ENCODE measurements around the gene CPT1B. TPM values are rescaled to one million over a fixed set of nuclear protein-coding genes. Genes with fewer than 3 reads are reported as not detected.

CPT1B gene
- total RNA-seq, 1 donor from 2014 or later: 32.7 TPM

GRCh38 chr22:50573491-50574382, 4.5 kb downstream of the CPT1B start:
- no peaks in the 10 kb centered on the region for H3K9me3 Mint-ChIP-seq (ENCODE audit: unreplicated experiment)
- TF ChIP-seq CTCF (IDR thresholded peaks at IDR 0.05; ENCODE audit: insufficient read depth, low read depth, low read length) (no peak), EZH2 (IDR thresholded peaks at IDR 0.05; ENCODE audit: insufficient read depth, low read length) (no peak)
- FAIRE-seq (no peak), DNase-seq (ENCODE audit: low read depth) (no peak)
- no peaks in the 10 kb centered on the region for H3K36me3 ChIP-seq (ENCODE audit: insufficient read depth, low read length)
- H3K4me3 Mint-ChIP-seq (ENCODE audit: unreplicated experiment): no peak overlapping the region
- peaks cover 24% of the 10 kb centered on the region for H3K36me3 Mint-ChIP-seq (ENCODE audit: low read depth, unreplicated experiment)
- peaks cover 8% of the 10 kb centered on the region for H3K27me3 ChIP-seq (ENCODE audit: insufficient read depth, low read length)
- H3K9ac ChIP-seq (ENCODE audit: low read length): no peak overlapping the region
- peaks cover 3% of the 10 kb centered on the region for H3K4me1 ChIP-seq (ENCODE audit: insufficient read depth, low read length)
- no peaks in the 10 kb centered on the region for H3K27me3 Mint-ChIP-seq (ENCODE audit: low read depth, unreplicated experiment)
- H3K4me1 Mint-ChIP-seq (ENCODE audit: low read depth, unreplicated experiment): peaks cover under 1% of the 10 kb centered on the region
- H2AFZ ChIP-seq (ENCODE audit: low read depth, low read length): no peak overlapping the region
- no peaks in the 10 kb centered on the region for H3K9me3 ChIP-seq (ENCODE audit: insufficient read depth, low read depth, low read length)
- H3K4me3 ChIP-seq (ENCODE audit: insufficient read depth, low read depth, low read length): no peak overlapping the region
- no peaks in the 10 kb centered on the region for H4K20me1 ChIP-seq (ENCODE audit: insufficient read depth, low read length)
- no peak overlapping the region for H3K27ac Mint-ChIP-seq (ENCODE audit: unreplicated experiment)
- no peak overlapping the region for H3K27ac ChIP-seq (ENCODE audit: low read depth, low read length)
- no peaks in the 10 kb centered on the region for H3K79me2 ChIP-seq (ENCODE audit: insufficient read depth, low read length)
- no peak overlapping the region for H3K4me2 ChIP-seq (ENCODE audit: low read length)

- H3K27ac Mint-ChIP-seq (ENCODE audit: unreplicated experiment): no peak overlapping the region
- DNase-seq (ENCODE audit: low read depth) (no peak), FAIRE-seq (no peak)
- peaks cover 3% of the 10 kb centered on the region for H3K4me1 ChIP-seq (ENCODE audit: insufficient read depth, low read length)
- H3K79me2 ChIP-seq (ENCODE audit: insufficient read depth, low read length): no peaks in the 10 kb centered on the region
- no peaks in the 10 kb centered on the region for H4K20me1 ChIP-seq (ENCODE audit: insufficient read depth, low read length)
- no peaks in the 10 kb centered on the region for H3K4me1 Mint-ChIP-seq (ENCODE audit: low read depth, unreplicated experiment)
- no peaks in the 10 kb centered on the region for H3K27me3 Mint-ChIP-seq (ENCODE audit: low read depth, unreplicated experiment)
- no peaks in the 10 kb centered on the region for H3K9me3 ChIP-seq (ENCODE audit: insufficient read depth, low read depth, low read length)
- H3K4me2 ChIP-seq (ENCODE audit: low read length): no peak overlapping the region
- H3K9ac ChIP-seq (ENCODE audit: low read length): no peak overlapping the region
- H3K4me3 Mint-ChIP-seq (ENCODE audit: unreplicated experiment): no peak overlapping the region
- H3K4me3 ChIP-seq (ENCODE audit: insufficient read depth, low read depth, low read length): no peak overlapping the region
- no peak overlapping the region for H3K27ac ChIP-seq (ENCODE audit: low read depth, low read length)
- no peak overlapping the region for H2AFZ ChIP-seq (ENCODE audit: low read depth, low read length)
- no peaks in the 10 kb centered on the region for H3K9me3 Mint-ChIP-seq (ENCODE audit: unreplicated experiment)
- no peak for TF ChIP-seq CTCF (IDR thresholded peaks at IDR 0.05; ENCODE audit: insufficient read depth, low read depth, low read length)
- TF ChIP-seq EZH2 (IDR thresholded peaks at IDR 0.05; ENCODE audit: insufficient read depth, low read length): no peak
- peaks cover 27% of the 10 kb centered on the region for H3K36me3 Mint-ChIP-seq (ENCODE audit: low read depth, unreplicated experiment)
- no peaks in the 10 kb centered on the region for H3K36me3 ChIP-seq (ENCODE audit: insufficient read depth, low read length)
- H3K27me3 ChIP-seq (ENCODE audit: insufficient read depth, low read length): peaks cover 6% of the 10 kb centered on the region
Measured at GRCh38 chr22:50572965-50573364, 5.3 kb downstream of the CPT1B start.
